ENCODE results near the gene LAPTM5. TPM values are rescaled to one million over a fixed set of nuclear protein-coding genes. Genes with fewer than 3 reads are reported as not detected.

Gene LAPTM5
- total RNA-seq, 1 experiment from 2014 or later = 1.9 TPM

DNA sequence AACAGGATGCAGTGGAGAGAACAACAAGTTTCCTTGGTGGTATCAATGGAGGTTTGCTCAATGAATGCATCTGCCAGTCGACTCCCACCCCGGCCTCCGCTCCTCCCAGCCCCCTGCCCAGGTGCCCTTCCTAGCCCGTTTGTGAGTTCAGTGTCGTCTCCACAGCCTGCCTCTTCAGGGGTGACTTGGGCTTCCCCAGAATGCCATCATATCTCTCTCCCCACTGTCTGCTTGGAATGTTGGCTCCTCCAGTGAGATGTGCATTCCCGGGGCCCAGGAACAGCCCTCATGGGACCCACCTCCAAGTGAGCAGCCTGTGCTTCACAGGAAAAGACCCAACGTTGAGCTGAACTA is 64.6 kb downstream of the LAPTM5 start:
- intact Hi-C loops (cut with micrococcal nuclease; ENCODE audit: unreplicated experiment) (no loop called here), in situ Hi-C loops (cut with HindIII; ENCODE audit: low pct_unique_long_range_greater_than_20kb, low sequenced_read_pairs) (no loop called here)
- BruUV-seq (replicated peaks) = no TSS peak
- Histone ChIP-seq H3K4me1 (ENCODE audit: control insufficient read depth, insufficient read depth, low read length) (no peaks in the 10 kb centered on the region), H3K27me3 (ENCODE audit: control insufficient read depth, insufficient read depth, low read length) (no peaks in the 10 kb centered on the region; the same call in 1 of the 2 replicates), H3K9me3 (ENCODE audit: control insufficient read depth, insufficient read depth, low read depth, low read length) (no peaks in the 10 kb centered on the region), H3K27ac (ENCODE audit: low read length) (no peak overlapping the region), H3K36me3 (ENCODE audit: control insufficient read depth, insufficient read depth, low read length) (no peaks in the 10 kb centered on the region), H3K4me3 (ENCODE audit: low read depth in 2 of 2, low read length in 2 of 2) (no peak overlapping the region)
- ATAC-seq (no peak), DNase-seq (ENCODE audit: low read depth, low spot score) (no peak)
- ChIA-PET POLR2A (interaction anchor here (0.6 kb wide), 2 partner anchors 83 to 1307 kb away, joined by 3 read pairs; no protein-coding TSS in a partner anchor), CTCF (no interaction called here)
- TF ChIP-seq TCF7L2 (IDR thresholded peaks at IDR 0.05; ENCODE audit: low read depth, low read length) = no peak
- TF ChIP-seq, protein P1, sequence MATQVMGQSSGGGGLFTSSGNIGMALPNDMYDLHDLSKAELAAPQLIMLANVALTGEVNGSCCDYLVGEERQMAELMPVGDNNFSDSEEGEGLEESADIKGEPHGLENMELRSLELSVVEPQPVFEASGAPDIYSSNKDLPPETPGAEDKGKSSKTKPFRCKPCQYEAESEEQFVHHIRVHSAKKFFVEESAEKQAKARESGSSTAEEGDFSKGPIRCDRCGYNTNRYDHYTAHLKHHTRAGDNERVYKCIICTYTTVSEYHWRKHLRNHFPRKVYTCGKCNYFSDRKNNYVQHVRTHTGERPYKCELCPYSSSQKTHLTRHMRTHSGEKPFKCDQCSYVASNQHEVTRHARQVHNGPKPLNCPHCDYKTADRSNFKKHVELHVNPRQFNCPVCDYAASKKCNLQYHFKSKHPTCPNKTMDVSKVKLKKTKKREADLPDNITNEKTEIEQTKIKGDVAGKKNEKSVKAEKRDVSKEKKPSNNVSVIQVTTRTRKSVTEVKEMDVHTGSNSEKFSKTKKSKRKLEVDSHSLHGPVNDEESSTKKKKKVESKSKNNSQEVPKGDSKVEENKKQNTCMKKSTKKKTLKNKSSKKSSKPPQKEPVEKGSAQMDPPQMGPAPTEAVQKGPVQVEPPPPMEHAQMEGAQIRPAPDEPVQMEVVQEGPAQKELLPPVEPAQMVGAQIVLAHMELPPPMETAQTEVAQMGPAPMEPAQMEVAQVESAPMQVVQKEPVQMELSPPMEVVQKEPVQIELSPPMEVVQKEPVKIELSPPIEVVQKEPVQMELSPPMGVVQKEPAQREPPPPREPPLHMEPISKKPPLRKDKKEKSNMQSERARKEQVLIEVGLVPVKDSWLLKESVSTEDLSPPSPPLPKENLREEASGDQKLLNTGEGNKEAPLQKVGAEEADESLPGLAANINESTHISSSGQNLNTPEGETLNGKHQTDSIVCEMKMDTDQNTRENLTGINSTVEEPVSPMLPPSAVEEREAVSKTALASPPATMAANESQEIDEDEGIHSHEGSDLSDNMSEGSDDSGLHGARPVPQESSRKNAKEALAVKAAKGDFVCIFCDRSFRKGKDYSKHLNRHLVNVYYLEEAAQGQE (IDR thresholded peaks at IDR 0.05; ENCODE audit: insufficient read depth in 1 of 2, low read depth in 2 of 2, low read length in 1 of 2) = no peak

DNA sequence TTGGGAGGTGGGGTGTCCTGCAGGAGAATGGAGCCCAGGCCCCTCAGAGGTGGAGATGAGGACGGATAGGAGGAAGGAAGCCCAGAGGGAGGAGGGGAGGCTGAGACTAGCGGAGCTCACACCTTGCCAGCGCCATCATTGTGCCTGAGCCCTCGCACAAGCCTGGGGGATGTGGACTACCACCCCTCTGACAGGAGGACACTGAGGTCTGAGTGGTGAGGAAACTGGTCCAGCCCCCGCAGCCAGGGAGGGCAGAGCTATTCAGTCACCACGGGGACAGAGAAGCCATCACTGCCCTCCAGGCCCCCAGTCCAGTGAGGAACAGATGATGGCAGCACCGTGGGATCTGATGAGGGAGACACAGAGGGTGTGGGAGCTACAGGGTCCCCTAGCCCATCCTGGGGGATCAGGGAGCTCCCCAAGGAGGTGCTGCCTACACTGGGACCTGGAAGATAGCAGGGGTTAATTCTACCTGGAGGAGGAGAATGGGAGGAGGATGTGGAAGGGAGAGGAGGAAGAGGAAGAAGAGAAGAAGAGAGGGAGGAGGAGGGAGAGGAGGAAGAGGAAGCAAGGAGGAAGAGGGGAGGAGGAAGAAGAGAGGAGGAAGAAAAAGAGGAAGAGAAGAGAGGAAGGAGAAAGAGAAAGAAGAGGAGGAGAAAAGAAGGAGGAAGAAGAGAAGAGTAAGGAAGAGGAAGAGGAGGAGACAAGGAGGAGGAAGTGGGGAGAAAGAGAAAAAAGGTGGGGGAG is 65.2 kb downstream of the LAPTM5 start:
- ATAC-seq = no peak
- no peak overlapping the region for H3K27ac ChIP-seq (ENCODE audit: low read length)
- CTCF ChIA-PET = no interaction called here
- no TSS peak for BruUV-seq (replicated peaks)
- no peaks in the 10 kb centered on the region for H3K36me3 ChIP-seq (ENCODE audit: control insufficient read depth, insufficient read depth, low read length)
- no peaks in the 10 kb centered on the region for H3K4me1 ChIP-seq (ENCODE audit: control insufficient read depth, insufficient read depth, low read length)
- intact Hi-C loops (cut with micrococcal nuclease; ENCODE audit: unreplicated experiment) (no loop called here), in situ Hi-C loops (cut with HindIII; ENCODE audit: low pct_unique_long_range_greater_than_20kb, low sequenced_read_pairs) (no loop called here)
- TF ChIP-seq TCF7L2 (IDR thresholded peaks at IDR 0.05; ENCODE audit: low read depth, low read length) = no peak
- TF ChIP-seq SIN3A (IDR thresholded peaks at IDR 0.05; ENCODE audit: borderline replicate concordance, insufficient read depth, low read depth, low read length) = no peak
- TF ChIP-seq, protein P1 (IDR thresholded peaks at IDR 0.05; ENCODE audit: insufficient read depth in 1 of 2, low read depth in 2 of 2, low read length in 1 of 2) = no peak
- no peak for TF ChIP-seq POLR2AphosphoS5 (IDR thresholded peaks at IDR 0.05; ENCODE audit: low read depth, low read length)
- TF ChIP-seq, protein P2, sequence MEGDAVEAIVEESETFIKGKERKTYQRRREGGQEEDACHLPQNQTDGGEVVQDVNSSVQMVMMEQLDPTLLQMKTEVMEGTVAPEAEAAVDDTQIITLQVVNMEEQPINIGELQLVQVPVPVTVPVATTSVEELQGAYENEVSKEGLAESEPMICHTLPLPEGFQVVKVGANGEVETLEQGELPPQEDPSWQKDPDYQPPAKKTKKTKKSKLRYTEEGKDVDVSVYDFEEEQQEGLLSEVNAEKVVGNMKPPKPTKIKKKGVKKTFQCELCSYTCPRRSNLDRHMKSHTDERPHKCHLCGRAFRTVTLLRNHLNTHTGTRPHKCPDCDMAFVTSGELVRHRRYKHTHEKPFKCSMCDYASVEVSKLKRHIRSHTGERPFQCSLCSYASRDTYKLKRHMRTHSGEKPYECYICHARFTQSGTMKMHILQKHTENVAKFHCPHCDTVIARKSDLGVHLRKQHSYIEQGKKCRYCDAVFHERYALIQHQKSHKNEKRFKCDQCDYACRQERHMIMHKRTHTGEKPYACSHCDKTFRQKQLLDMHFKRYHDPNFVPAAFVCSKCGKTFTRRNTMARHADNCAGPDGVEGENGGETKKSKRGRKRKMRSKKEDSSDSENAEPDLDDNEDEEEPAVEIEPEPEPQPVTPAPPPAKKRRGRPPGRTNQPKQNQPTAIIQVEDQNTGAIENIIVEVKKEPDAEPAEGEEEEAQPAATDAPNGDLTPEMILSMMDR (IDR thresholded peaks at IDR 0.05) = no peak
- POLR2A ChIA-PET = interaction anchor here (0.6 kb wide), 1 partner anchor 1306 kb away, joined by 3 read pairs; no protein-coding TSS in a partner anchor
- H3K4me3 ChIP-seq (ENCODE audit: low read depth in 2 of 2, low read length in 2 of 2) = no peak overlapping the region
- no peak for DNase-seq (ENCODE audit: low read depth, low spot score)
- H3K9me3 ChIP-seq (ENCODE audit: control insufficient read depth, insufficient read depth, low read depth, low read length) = no peaks in the 10 kb centered on the region
- no peaks in the 10 kb centered on the region; the same call in 1 of the 2 replicates for H3K27me3 ChIP-seq (ENCODE audit: control insufficient read depth, insufficient read depth, low read length)
